WTC11 (cell line): ENCODE measurements around the gene UGCG. TPM values are rescaled to one million over a fixed set of nuclear protein-coding genes. Genes with fewer than 3 reads are reported as not detected.

Experiments
- ATAC-seq: fragments of 200-7000 bp; cut with Tn5 transposase; 2 replicates; pipeline ENCODE4 v1.10.0; 2021; ENCODE audit warnings: mild to moderate bottlenecking, moderate library complexity
- CTCF ChIA-PET: fragments of 300-600 bp; sonication (Branson Sonifier 250); formaldehyde crosslinking; loops from one replicate; lab custom pipeline; 2021; ENCODE audit warnings: antibody characterized with exemption; lab: Charles Lee
- POLR2A ChIA-PET: fragments of 350-600 bp; sonication (Branson Sonifier 250); formaldehyde crosslinking; loops from one replicate; lab custom pipeline; 2021; ENCODE audit warnings: antibody characterized with exemption; lab: Charles Lee
- DNase-seq: peaks from one replicate; pipeline ENCODE4 v3.0.0; 2021; ENCODE audit warnings: low spot score
- H3K27ac Mint-ChIP-seq: 2 replicates; pipeline ENCODE4 v1.8.0; 2021; ENCODE audit warnings: mixed read lengths
- H3K27me3 Mint-ChIP-seq: 2 replicates; pipeline ENCODE4 v1.8.0; 2021; ENCODE audit warnings: low read depth, mild to moderate bottlenecking, moderate library complexity, mixed read lengths
- H3K36me3 Mint-ChIP-seq: 2 replicates; pipeline ENCODE4 v1.8.0; 2021; ENCODE audit warnings: mixed read lengths
- H3K4me1 Mint-ChIP-seq: 2 replicates; pipeline ENCODE4 v1.8.0; 2022; ENCODE audit warnings: mixed read lengths
- H3K4me3 Mint-ChIP-seq: 2 replicates; pipeline ENCODE4 v1.8.0; 2021; ENCODE audit warnings: mild to moderate bottlenecking, moderate library complexity, mixed read lengths
- H3K9me3 Mint-ChIP-seq: 2 replicates; pipeline ENCODE4 v1.8.0; 2021; ENCODE audit warnings: mixed read lengths
- FOXP1 ChIP-seq: sonication (generic); formaldehyde crosslinking; IDR thresholded peaks from 2 replicates; pipeline ENCODE4 v1.8.0; 2022; ENCODE audit warnings: missing genetic modification reagents, mild to moderate bottlenecking, moderate library complexity, borderline replicate concordance
- GRHL2 ChIP-seq: fragments of 250-450 bp; sonication (Bioruptor Pico); IDR thresholded peaks from 2 replicates; pipeline ENCODE4 v1.8.0; 2022; ENCODE audit warnings: mild to moderate bottlenecking, moderate library complexity; ENCODE audit not compliant: insufficient replicate concordance, severe bottlenecking
- MXD4 ChIP-seq: fragments of 250-450 bp; sonication (Bioruptor Pico); IDR thresholded peaks from 2 replicates; pipeline ENCODE4 v1.8.0; 2021; ENCODE audit warnings: mild to moderate bottlenecking, moderate library complexity, borderline replicate concordance
- OVOL2 ChIP-seq: fragments of 250-450 bp; sonication (Bioruptor Pico); IDR thresholded peaks from 2 replicates; pipeline ENCODE4 v1.9.0; 2021; ENCODE audit warnings: mild to moderate bottlenecking, borderline replicate concordance
- TCF7 ChIP-seq: sonication (generic); formaldehyde crosslinking; IDR thresholded peaks from 2 replicates; pipeline ENCODE4 v1.8.0; 2022; ENCODE audit warnings: mild to moderate bottlenecking, low read depth, missing genetic modification reagents, moderate library complexity
- ZNF138 ChIP-seq: sonication (generic); formaldehyde crosslinking; conservative IDR thresholded peaks from 2 replicates; pipeline ENCODE4 v1.8.1; 2022; ENCODE audit warnings: mild to moderate bottlenecking, moderate library complexity, missing genetic modification reagents
- ZNF219 ChIP-seq: sonication (generic); formaldehyde crosslinking; IDR thresholded peaks from 2 replicates; pipeline ENCODE4 v1.8.0; 2023; ENCODE audit warnings: missing genetic modification reagents, mild to moderate bottlenecking, borderline replicate concordance
- ZNF416 ChIP-seq: fragments of 250-450 bp; sonication (Bioruptor Pico); IDR thresholded peaks from 2 replicates; pipeline ENCODE4 v1.9.0; 2021; ENCODE audit warnings: mild to moderate bottlenecking, inconsistent platforms
- total RNA-seq: library from RNA; stranded (reverse); gene quantifications from 3 replicates; pipeline ENCODE4 v1.2.3, GENCODE V29; 2021
- TF ChIP-seq, protein P1 (sequence below): sonication (generic); formaldehyde crosslinking; IDR thresholded peaks from 2 replicates; pipeline ENCODE4 v1.8.0; 2023; ENCODE audit warnings: missing genetic modification reagents
- TF ChIP-seq, protein P2 (sequence below): sonication (generic); formaldehyde crosslinking; IDR thresholded peaks from 2 replicates; pipeline ENCODE4 v1.8.0; 2022; ENCODE audit warnings: missing genetic modification reagents
- TF ChIP-seq, protein P3 (sequence below): sonication (generic); formaldehyde crosslinking; IDR thresholded peaks from 2 replicates; pipeline ENCODE4 v1.8.0; 2022; ENCODE audit warnings: mild to moderate bottlenecking, missing genetic modification reagents
- TF ChIP-seq, protein P4 (sequence below): fragments of 200-600 bp; IDR thresholded peaks from 2 replicates; pipeline ENCODE4 v1.8.0; 2022; ENCODE audit warnings: antibody characterized with exemption
- TF ChIP-seq, protein P5 (sequence below): sonication (generic); formaldehyde crosslinking; IDR thresholded peaks from 2 replicates; pipeline ENCODE4 v1.8.1; 2023; ENCODE audit warnings: mild to moderate bottlenecking, missing genetic modification reagents, moderate library complexity
- TF ChIP-seq, protein P6 (sequence below): sonication (generic); formaldehyde crosslinking; IDR thresholded peaks from 2 replicates; pipeline ENCODE4 v1.8.1; 2022; ENCODE audit warnings: low read depth, mild to moderate bottlenecking, moderate library complexity, missing genetic modification reagents, borderline replicate concordance
- TF ChIP-seq, protein P7 (sequence below): fragments of 250-450 bp; sonication (Bioruptor Pico); conservative IDR thresholded peaks from 2 replicates; pipeline ENCODE4 v1.9.0; 2021; ENCODE audit warnings: mild to moderate bottlenecking

The UGCG gene
- total RNA-seq, 1 experiment from 2014 or later, result 37.5 TPM

DNA sequence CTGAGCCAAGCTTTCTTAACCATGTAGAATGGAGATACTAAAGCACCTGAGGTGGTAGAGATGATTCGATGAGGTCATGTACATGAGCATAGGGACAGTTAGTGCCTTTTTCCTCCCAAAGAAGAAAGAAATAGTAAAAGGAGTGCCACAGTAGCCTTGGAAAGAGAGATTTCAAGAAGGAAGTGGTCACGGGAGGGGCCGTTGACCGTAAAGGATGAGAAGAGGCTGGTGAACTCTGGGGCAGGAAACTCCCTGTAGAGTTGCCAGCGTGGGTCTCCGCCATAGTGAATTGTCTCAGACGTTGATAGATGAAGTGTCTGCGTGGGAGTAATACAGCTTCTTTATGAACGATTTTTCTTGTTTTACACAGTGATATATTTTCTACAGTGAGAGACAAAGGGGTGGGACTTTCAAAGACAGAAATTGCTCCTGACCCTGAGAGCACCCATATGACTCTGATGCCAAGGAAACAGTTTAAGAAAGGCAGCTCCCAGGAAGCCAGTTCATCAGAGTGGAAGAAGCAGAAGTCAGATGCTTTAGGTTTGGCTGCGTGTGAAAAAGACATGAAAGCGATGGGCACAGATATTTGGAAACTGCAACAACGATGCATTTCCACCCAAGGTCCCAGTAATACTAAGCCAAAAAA, 41.3 kb downstream of the UGCG start (continued):
- TF ChIP-seq, protein P1, sequence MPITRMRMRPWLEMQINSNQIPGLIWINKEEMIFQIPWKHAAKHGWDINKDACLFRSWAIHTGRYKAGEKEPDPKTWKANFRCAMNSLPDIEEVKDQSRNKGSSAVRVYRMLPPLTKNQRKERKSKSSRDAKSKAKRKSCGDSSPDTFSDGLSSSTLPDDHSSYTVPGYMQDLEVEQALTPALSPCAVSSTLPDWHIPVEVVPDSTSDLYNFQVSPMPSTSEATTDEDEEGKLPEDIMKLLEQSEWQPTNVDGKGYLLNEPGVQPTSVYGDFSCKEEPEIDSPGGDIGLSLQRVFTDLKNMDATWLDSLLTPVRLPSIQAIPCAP (CRISPR knock-in tag), result no peak
- TF ChIP-seq ZNF138 (CRISPR knock-in tag) (no peak), FOXP1 (CRISPR knock-in tag) (no peak), MXD4 (CRISPR knock-in tag) (no peak), ZNF416 (no peak), OVOL2 (CRISPR knock-in tag) (no peak), ZNF219 (CRISPR knock-in tag) (no peak), GRHL2 (CRISPR knock-in tag) (no peak)
- TF ChIP-seq, protein P2, sequence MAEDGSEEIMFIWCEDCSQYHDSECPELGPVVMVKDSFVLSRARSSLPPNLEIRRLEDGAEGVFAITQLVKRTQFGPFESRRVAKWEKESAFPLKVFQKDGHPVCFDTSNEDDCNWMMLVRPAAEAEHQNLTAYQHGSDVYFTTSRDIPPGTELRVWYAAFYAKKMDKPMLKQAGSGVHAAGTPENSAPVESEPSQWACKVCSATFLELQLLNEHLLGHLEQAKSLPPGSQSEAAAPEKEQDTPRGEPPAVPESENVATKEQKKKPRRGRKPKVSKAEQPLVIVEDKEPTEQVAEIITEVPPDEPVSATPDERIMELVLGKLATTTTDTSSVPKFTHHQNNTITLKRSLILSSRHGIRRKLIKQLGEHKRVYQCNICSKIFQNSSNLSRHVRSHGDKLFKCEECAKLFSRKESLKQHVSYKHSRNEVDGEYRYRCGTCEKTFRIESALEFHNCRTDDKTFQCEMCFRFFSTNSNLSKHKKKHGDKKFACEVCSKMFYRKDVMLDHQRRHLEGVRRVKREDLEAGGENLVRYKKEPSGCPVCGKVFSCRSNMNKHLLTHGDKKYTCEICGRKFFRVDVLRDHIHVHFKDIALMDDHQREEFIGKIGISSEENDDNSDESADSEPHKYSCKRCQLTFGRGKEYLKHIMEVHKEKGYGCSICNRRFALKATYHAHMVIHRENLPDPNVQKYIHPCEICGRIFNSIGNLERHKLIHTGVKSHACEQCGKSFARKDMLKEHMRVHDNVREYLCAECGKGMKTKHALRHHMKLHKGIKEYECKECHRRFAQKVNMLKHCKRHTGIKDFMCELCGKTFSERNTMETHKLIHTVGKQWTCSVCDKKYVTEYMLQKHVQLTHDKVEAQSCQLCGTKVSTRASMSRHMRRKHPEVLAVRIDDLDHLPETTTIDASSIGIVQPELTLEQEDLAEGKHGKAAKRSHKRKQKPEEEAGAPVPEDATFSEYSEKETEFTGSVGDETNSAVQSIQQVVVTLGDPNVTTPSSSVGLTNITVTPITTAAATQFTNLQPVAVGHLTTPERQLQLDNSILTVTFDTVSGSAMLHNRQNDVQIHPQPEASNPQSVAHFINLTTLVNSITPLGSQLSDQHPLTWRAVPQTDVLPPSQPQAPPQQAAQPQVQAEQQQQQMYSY, result no peak
- TF ChIP-seq, protein P3, sequence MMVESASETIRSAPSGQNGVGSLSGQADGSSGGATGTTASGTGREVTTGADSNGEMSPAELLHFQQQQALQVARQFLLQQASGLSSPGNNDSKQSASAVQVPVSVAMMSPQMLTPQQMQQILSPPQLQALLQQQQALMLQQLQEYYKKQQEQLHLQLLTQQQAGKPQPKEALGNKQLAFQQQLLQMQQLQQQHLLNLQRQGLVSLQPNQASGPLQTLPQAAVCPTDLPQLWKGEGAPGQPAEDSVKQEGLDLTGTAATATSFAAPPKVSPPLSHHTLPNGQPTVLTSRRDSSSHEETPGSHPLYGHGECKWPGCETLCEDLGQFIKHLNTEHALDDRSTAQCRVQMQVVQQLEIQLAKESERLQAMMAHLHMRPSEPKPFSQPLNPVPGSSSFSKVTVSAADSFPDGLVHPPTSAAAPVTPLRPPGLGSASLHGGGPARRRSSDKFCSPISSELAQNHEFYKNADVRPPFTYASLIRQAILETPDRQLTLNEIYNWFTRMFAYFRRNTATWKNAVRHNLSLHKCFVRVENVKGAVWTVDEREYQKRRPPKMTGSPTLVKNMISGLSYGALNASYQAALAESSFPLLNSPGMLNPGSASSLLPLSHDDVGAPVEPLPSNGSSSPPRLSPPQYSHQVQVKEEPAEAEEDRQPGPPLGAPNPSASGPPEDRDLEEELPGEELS (CRISPR knock-in tag), result no peak
- TF ChIP-seq, protein P4, sequence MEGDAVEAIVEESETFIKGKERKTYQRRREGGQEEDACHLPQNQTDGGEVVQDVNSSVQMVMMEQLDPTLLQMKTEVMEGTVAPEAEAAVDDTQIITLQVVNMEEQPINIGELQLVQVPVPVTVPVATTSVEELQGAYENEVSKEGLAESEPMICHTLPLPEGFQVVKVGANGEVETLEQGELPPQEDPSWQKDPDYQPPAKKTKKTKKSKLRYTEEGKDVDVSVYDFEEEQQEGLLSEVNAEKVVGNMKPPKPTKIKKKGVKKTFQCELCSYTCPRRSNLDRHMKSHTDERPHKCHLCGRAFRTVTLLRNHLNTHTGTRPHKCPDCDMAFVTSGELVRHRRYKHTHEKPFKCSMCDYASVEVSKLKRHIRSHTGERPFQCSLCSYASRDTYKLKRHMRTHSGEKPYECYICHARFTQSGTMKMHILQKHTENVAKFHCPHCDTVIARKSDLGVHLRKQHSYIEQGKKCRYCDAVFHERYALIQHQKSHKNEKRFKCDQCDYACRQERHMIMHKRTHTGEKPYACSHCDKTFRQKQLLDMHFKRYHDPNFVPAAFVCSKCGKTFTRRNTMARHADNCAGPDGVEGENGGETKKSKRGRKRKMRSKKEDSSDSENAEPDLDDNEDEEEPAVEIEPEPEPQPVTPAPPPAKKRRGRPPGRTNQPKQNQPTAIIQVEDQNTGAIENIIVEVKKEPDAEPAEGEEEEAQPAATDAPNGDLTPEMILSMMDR, result no peak
- TF ChIP-seq, protein P5, sequence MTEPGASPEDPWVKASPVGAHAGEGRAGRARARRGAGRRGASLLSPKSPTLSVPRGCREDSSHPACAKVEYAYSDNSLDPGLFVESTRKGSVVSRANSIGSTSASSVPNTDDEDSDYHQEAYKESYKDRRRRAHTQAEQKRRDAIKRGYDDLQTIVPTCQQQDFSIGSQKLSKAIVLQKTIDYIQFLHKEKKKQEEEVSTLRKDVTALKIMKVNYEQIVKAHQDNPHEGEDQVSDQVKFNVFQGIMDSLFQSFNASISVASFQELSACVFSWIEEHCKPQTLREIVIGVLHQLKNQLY (CRISPR knock-in tag), result no peak
- TF ChIP-seq, protein P6, sequence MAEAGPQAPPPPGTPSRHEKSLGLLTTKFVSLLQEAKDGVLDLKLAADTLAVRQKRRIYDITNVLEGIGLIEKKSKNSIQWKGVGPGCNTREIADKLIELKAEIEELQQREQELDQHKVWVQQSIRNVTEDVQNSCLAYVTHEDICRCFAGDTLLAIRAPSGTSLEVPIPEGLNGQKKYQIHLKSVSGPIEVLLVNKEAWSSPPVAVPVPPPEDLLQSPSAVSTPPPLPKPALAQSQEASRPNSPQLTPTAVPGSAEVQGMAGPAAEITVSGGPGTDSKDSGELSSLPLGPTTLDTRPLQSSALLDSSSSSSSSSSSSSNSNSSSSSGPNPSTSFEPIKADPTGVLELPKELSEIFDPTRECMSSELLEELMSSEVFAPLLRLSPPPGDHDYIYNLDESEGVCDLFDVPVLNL (CRISPR knock-in tag), result no peak

DNA sequence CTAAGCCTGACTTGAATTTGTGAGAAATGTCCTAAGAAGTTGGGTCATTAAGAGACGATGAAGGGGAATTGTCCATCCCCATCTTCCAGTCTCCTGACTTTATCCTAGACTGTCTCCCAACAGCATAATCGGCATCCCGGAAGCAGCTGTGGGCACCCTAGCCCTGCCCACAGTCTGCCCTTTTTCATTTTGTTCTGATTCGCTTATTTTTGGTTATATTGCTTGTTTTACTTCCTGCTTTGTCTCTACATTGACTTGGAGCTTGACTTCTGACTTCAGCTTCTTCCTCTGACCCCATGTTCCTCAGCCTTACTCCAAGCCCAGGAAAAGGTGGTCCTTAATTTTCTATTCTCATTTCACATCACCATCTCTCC, 41.8 kb downstream of the UGCG start:
- CTCF ChIA-PET, result no interaction called here
- no peak for DNase-seq
- POLR2A ChIA-PET, result no interaction called here
- Mint-ChIP-seq H3K27ac (no peak overlapping the region), H3K4me3 (no peak overlapping the region), H3K36me3 (peaks cover 9% of the 10 kb centered on the region; the same call in 1 of the 2 replicates), H3K4me1 (peaks cover 11% of the 10 kb centered on the region; the same call in 1 of the 2 replicates), H3K27me3 (no peaks in the 10 kb centered on the region), H3K9me3 (no peaks in the 10 kb centered on the region)
- ATAC-seq, result no peak
- no peak for TF ChIP-seq TCF7 (CRISPR knock-in tag)
- TF ChIP-seq, protein P3 (CRISPR knock-in tag), result no peak
- TF ChIP-seq, protein P7, sequence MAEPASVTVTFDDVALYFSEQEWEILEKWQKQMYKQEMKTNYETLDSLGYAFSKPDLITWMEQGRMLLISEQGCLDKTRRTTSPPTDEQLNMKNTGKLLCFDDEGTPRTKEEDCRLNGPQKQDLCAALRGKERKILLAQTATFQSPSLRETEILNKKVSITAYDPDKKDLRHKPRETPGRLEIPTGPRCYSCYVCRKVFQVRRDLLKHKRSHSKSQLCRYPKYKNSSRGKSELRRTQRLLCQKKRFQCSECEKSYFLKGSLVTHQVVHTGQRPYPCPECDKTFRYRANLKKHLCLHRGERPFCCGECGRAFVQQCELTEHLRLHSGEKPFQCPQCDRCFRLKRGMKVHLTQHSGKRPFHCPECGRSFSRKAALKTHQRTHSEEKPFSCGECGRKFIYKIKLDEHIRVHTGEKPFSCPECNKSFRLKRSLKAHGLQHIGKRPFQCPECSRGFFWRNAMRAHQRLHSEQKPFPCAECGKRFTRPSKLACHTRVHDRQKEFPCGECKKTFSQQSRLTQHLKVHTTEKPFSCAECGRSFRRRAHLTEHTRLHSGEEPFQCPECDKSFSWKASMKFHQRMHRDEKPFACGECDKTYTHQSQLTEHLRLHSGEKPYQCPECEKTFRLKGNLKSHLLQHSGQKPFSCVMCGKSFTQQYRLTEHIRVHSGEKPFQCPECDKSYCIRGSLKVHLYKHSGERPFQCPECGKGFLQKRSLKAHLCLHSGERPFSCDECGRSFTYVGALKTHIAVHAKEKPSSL (CRISPR knock-in tag), result no peak
